HUES6 (cell line): Measurements from ENCODE around the gene RPP30.
"Not testable (repeated sequence)": the region's sequence is repeated elsewhere in the genome, so short reads cannot be mapped to it uniquely, and the experiment has no call there.

Experiments
- H3K27ac ChIP-seq: 2 replicates; pipeline ENCODE4 v1.7.0; 2013; ENCODE audit warnings: low read depth, mild to moderate bottlenecking, low read length, inconsistent platforms
- H3K27me3 ChIP-seq: 2 replicates; pipeline ENCODE4 v1.6.1; 2013; ENCODE audit warnings: low read length; ENCODE audit not compliant: control insufficient read depth, insufficient read depth
- H3K36me3 ChIP-seq: 2 replicates; pipeline ENCODE4 v1.6.1; 2013; ENCODE audit warnings: low read length; ENCODE audit not compliant: control insufficient read depth, insufficient read depth
- H3K4me1 ChIP-seq: 2 replicates; pipeline ENCODE4 v1.6.1; 2013; ENCODE audit warnings: low read length; ENCODE audit not compliant: control insufficient read depth, insufficient read depth
- H3K4me3 ChIP-seq: 2 replicates; pipeline ENCODE4 v1.5.1; 2013; ENCODE audit warnings: low read depth, low read length
- H3K9ac ChIP-seq: one replicate; pipeline ENCODE4 v1.6.1; 2013; ENCODE audit warnings: mild to moderate bottlenecking, low read length
- H3K9me3 ChIP-seq: 2 replicates; pipeline ENCODE4 v1.6.1; 2013; ENCODE audit warnings: low read depth, low read length; ENCODE audit not compliant: control insufficient read depth, insufficient read depth

RPP30 gene

GRCh38 chr10:90929179-90929578, 57.4 kb downstream of the RPP30 start:
- H3K4me3 ChIP-seq: no peak overlapping the region
- no peaks in the 10 kb centered on the region for H3K9me3 ChIP-seq
- peaks cover 45% of the 10 kb centered on the region for H3K4me1 ChIP-seq
- H3K36me3 ChIP-seq: no peaks in the 10 kb centered on the region
- no peak overlapping the region for H3K27ac ChIP-seq
- H3K9ac ChIP-seq: no peak overlapping the region
- H3K27me3 ChIP-seq: peaks cover 98% of the 10 kb centered on the region

GRCh38 chr10:90930070-90930837, 58.5 kb downstream of the RPP30 start:
- Histone ChIP-seq H3K9ac (peak overlapping the region; percentile 74), H3K9me3 (no peaks in the 10 kb centered on the region), H3K4me1 (peaks cover 37% of the 10 kb centered on the region), H3K27me3 (peaks cover 98% of the 10 kb centered on the region), H3K27ac (peak overlapping the region; percentile 69; the same call in 1 of the 2 replicates), H3K4me3 (peak overlapping the region; percentile 29; the same call in 1 of the 2 replicates), H3K36me3 (no peaks in the 10 kb centered on the region)

GRCh38 chr10:90930971-90931871, 59.4 kb downstream of the RPP30 start:
- Histone ChIP-seq H3K4me3 (peak overlapping the region; percentile 29; the same call in 1 of the 2 replicates), H3K36me3 (no peaks in the 10 kb centered on the region), H3K9me3 (no peaks in the 10 kb centered on the region), H3K27me3 (peaks cover 100% of the 10 kb centered on the region), H3K4me1 (peaks cover 40% of the 10 kb centered on the region), H3K9ac (peak overlapping the region; percentile 74), H3K27ac (peak overlapping the region; percentile 69; the same call in 1 of the 2 replicates)

GRCh38 chr10:90935581-90936275, 64.0 kb downstream of the RPP30 start:
- Histone ChIP-seq H3K27ac (no peak overlapping the region; the same call in 1 of the 2 replicates), H3K36me3 (no peaks in the 10 kb centered on the region), H3K4me3 (no peak overlapping the region), H3K9ac (peak overlapping the region; percentile 16), H3K4me1 (peaks cover 22% of the 10 kb centered on the region), H3K27me3 (peaks cover 88% of the 10 kb centered on the region), H3K9me3 (no peaks in the 10 kb centered on the region)

GRCh38 chr10:90936276-90936659, 64.5 kb downstream of the RPP30 start:
- H3K4me1 ChIP-seq: peaks cover 17% of the 10 kb centered on the region
- H3K9ac ChIP-seq: no peak overlapping the region
- no peaks in the 10 kb centered on the region for H3K9me3 ChIP-seq
- no peaks in the 10 kb centered on the region for H3K36me3 ChIP-seq
- no peak overlapping the region for H3K4me3 ChIP-seq
- peaks cover 88% of the 10 kb centered on the region for H3K27me3 ChIP-seq
- H3K27ac ChIP-seq: no peak overlapping the region

GRCh38 chr10:90937645-90938258, 66.0 kb downstream of the RPP30 start:
- Histone ChIP-seq H3K9me3 (no peaks in the 10 kb centered on the region), H3K27ac (no peak overlapping the region), H3K4me3 (no peak overlapping the region), H3K9ac (no peak overlapping the region), H3K36me3 (no peaks in the 10 kb centered on the region), H3K27me3 (peaks cover 75% of the 10 kb centered on the region), H3K4me1 (peaks cover 12% of the 10 kb centered on the region; the same call in 1 of the 2 replicates)

- no peak overlapping the region for H3K27ac ChIP-seq
- no peak overlapping the region for H3K9ac ChIP-seq
- peaks cover 61% of the 10 kb centered on the region for H3K27me3 ChIP-seq
- peaks cover 12% of the 10 kb centered on the region; the same call in 1 of the 2 replicates for H3K4me1 ChIP-seq
- no peaks in the 10 kb centered on the region for H3K9me3 ChIP-seq
- H3K4me3 ChIP-seq: no peak overlapping the region
- H3K36me3 ChIP-seq: no peaks in the 10 kb centered on the region
Observed at GRCh38 chr10:90939116-90939515, 67.3 kb downstream of the RPP30 start.

- Histone ChIP-seq H3K27ac (no peak overlapping the region), H3K36me3 (no peaks in the 10 kb centered on the region), H3K9ac (no peak overlapping the region), H3K9me3 (no peaks in the 10 kb centered on the region), H3K4me1 (peaks cover 12% of the 10 kb centered on the region; the same call in 1 of the 2 replicates), H3K4me3 (no peak overlapping the region), H3K27me3 (peaks cover 56% of the 10 kb centered on the region)
Observed at GRCh38 chr10:90939648-90940047, 67.9 kb downstream of the RPP30 start.

GRCh38 chr10:90942980-90943379, 71.2 kb downstream of the RPP30 start:
- not testable (repeated sequence) for H3K27ac ChIP-seq, H3K9ac ChIP-seq, H3K36me3 ChIP-seq, H3K4me3 ChIP-seq, H3K4me1 ChIP-seq, H3K9me3 ChIP-seq
- peaks cover 28% of the 10 kb centered on the region for H3K27me3 ChIP-seq

GRCh38 chr10:90944749-90945148, 73.0 kb downstream of the RPP30 start:
- no peaks in the 10 kb centered on the region for H3K4me1 ChIP-seq
- peaks cover 13% of the 10 kb centered on the region; the same call in 1 of the 2 replicates for H3K27me3 ChIP-seq
- H3K4me3 ChIP-seq: no peak overlapping the region
- no peaks in the 10 kb centered on the region for H3K9me3 ChIP-seq
- no peak overlapping the region for H3K9ac ChIP-seq
- H3K36me3 ChIP-seq: no peaks in the 10 kb centered on the region
- no peak overlapping the region for H3K27ac ChIP-seq
